ENCODE results near the gene UBAP2.

Gene UBAP2

DNA sequence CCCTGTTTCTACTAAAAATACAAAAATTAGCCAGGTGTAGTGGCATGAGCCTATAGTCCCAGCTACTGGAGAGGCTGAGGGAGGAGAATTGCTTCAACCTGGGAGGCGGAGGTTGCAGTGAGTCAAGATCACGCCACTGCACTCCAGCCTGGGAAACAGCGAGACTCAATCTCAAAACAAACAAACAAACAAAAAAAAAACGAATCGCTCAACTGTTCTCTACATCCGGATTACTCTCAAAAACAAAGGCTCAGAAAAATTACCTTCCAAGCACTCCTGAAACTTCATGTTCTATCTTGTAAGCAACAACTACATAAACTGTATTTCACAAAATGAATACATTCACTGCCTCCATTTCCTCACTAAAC, 14.0 kb downstream of the UBAP2 start:
- DNase-seq = no peak
- H3K79me2 ChIP-seq (ENCODE audit: low read length) = peaks cover 91% of the 10 kb centered on the region
- no peak for TF ChIP-seq CTCF (IDR thresholded peaks at IDR 0.05; ENCODE audit: low read length)
- TF ChIP-seq EZH2 (optimal IDR thresholded peaks at IDR 0.05; ENCODE audit: low read depth, low read length) = no peak
- TF ChIP-seq EZH2phosphoT487 (IDR thresholded peaks at IDR 0.05; ENCODE audit: low read length) = no peak

GRCh38 chr9:34032631-34033030, 16.1 kb downstream of the UBAP2 start:
- Histone ChIP-seq H3K4me2 (ENCODE audit: low read depth, low read length) (no peak overlapping the region), H3K36me3 (replicated peaks; ENCODE audit: insufficient read depth, low read length) (peaks cover 6% of the 10 kb centered on the region; the same call in 1 of the 2 replicates), H3K27me3 (replicated peaks; ENCODE audit: insufficient read depth, low read length) (no peaks in the 10 kb centered on the region), H3K4me1 (ENCODE audit: low read length) (no peaks in the 10 kb centered on the region), H3K9ac (ENCODE audit: low read length) (no peak overlapping the region), H3K79me2 (ENCODE audit: low read length) (peaks cover 98% of the 10 kb centered on the region), H3K9me3 (replicated peaks; ENCODE audit: insufficient read depth, low read length) (no peaks in the 10 kb centered on the region), H2AFZ (ENCODE audit: low read length) (no peak overlapping the region), H3K9me2 (replicated peaks; ENCODE audit: insufficient read depth, low read length) (no peaks in the 10 kb centered on the region), H3F3A (ENCODE audit: insufficient read depth, low read length) (no peaks in the 10 kb centered on the region), H3K4me3 (ENCODE audit: low read length) (no peak overlapping the region), H3K27ac (ENCODE audit: low read length) (no peak overlapping the region), H4K20me1 (ENCODE audit: insufficient read depth, low read length) (peaks cover 14% of the 10 kb centered on the region)
- DNase-seq = no peak
- TF ChIP-seq CTCF (IDR thresholded peaks at IDR 0.05; ENCODE audit: low read length) = no peak
- no peak for TF ChIP-seq EZH2phosphoT487 (IDR thresholded peaks at IDR 0.05; ENCODE audit: low read length)
- TF ChIP-seq EZH2 (optimal IDR thresholded peaks at IDR 0.05; ENCODE audit: low read depth, low read length) = no peak

More for the DNA sequence above, 14.0 kb downstream of the UBAP2 start:
- no peaks in the 10 kb centered on the region for H3K27me3 ChIP-seq (replicated peaks; ENCODE audit: insufficient read depth, low read length)
- no peak overlapping the region for H3K9ac ChIP-seq (ENCODE audit: low read length)
- peaks cover 11% of the 10 kb centered on the region for H4K20me1 ChIP-seq (ENCODE audit: insufficient read depth, low read length)
- no peaks in the 10 kb centered on the region for H3K4me1 ChIP-seq (ENCODE audit: low read length)
- H3K9me3 ChIP-seq (replicated peaks; ENCODE audit: insufficient read depth, low read length) = no peaks in the 10 kb centered on the region
- H3K4me3 ChIP-seq (ENCODE audit: low read length) = no peak overlapping the region
- no peaks in the 10 kb centered on the region for H3F3A ChIP-seq (ENCODE audit: insufficient read depth, low read length)
- peaks cover 6% of the 10 kb centered on the region; the same call in 1 of the 2 replicates for H3K36me3 ChIP-seq (replicated peaks; ENCODE audit: insufficient read depth, low read length)
- H3K27ac ChIP-seq (ENCODE audit: low read length) = no peak overlapping the region
- no peak overlapping the region for H3K4me2 ChIP-seq (ENCODE audit: low read depth, low read length)
- no peaks in the 10 kb centered on the region for H3K9me2 ChIP-seq (replicated peaks; ENCODE audit: insufficient read depth, low read length)
- H2AFZ ChIP-seq (ENCODE audit: low read length) = no peak overlapping the region

DNA sequence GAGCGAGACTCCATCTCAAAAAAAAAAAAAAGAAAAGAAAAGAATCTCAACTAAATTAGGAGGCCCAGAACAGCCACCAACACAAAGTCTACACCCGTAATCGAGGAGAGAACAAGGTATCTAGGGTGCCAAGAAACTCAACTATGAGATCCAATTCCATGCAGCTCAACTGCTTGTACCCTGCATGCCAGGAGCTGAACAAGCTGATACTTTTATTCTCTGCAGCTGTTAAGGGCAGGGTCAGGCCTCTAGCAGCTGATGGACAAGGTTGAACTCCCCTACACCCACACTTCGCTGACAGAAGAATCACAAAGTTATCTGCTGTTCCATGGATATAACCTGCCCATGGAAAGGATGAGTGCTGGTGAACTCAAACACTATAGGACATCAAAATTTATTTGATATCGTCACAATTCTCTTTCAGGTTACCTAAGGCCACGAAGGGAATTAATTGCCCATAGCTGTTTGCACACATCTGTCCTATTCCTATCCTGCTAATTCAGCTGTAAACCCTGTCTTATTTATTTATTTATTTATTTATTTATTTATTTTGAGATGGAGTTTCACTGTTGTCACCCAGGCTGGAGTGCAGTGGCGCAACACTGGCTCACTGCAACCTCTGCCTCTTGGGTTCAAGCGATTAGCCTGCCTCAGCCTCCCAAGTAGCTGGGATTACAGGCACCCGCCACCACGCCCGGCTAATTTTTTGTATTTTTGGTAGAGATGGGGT, 20.7 kb downstream of the UBAP2 start:
- Histone ChIP-seq H3K79me2 (ENCODE audit: low read length) (peaks cover 99% of the 10 kb centered on the region), H2AFZ (ENCODE audit: low read length) (no peak overlapping the region), H3K27ac (ENCODE audit: low read length) (no peak overlapping the region), H3K4me3 (ENCODE audit: low read length) (no peak overlapping the region), H3F3A (ENCODE audit: insufficient read depth, low read length) (no peaks in the 10 kb centered on the region), H3K9me3 (replicated peaks; ENCODE audit: insufficient read depth, low read length) (no peaks in the 10 kb centered on the region), H3K4me1 (ENCODE audit: low read length) (no peaks in the 10 kb centered on the region), H3K36me3 (replicated peaks; ENCODE audit: insufficient read depth, low read length) (peaks cover 6% of the 10 kb centered on the region; the same call in 1 of the 2 replicates), H3K9me2 (replicated peaks; ENCODE audit: insufficient read depth, low read length) (no peaks in the 10 kb centered on the region), H3K4me2 (ENCODE audit: low read depth, low read length) (no peak overlapping the region), H3K27me3 (replicated peaks; ENCODE audit: insufficient read depth, low read length) (no peaks in the 10 kb centered on the region), H3K9ac (ENCODE audit: low read length) (no peak overlapping the region), H4K20me1 (ENCODE audit: insufficient read depth, low read length) (peaks cover 30% of the 10 kb centered on the region)
- DNase-seq = no peak
- TF ChIP-seq EZH2phosphoT487 (IDR thresholded peaks at IDR 0.05; ENCODE audit: low read length) (no peak), CTCF (IDR thresholded peaks at IDR 0.05; ENCODE audit: low read length) (no peak), EZH2 (optimal IDR thresholded peaks at IDR 0.05; ENCODE audit: low read depth, low read length) (no peak)
